Sigmoid colon (tissue), 7 donors: ENCODE results near the gene PRRT3. TPM values are rescaled to one million over a fixed set of nuclear protein-coding genes. Genes with fewer than 3 reads are reported as not detected.

Experiments
- DNase-seq: peaks from one replicate; pipeline ENCODE4 v3.0.0-alpha.2; 2019
- H3K27ac ChIP-seq, 4 donors: fragments of 200-600 bp; sonication (generic); one replicate each; pipeline ENCODE4 v1.5.1; 2016 to 2019; ENCODE audit warnings: mild to moderate bottlenecking in 1 of 4
- H3K27me3 ChIP-seq, 3 donors: fragments of 200-600 bp; sonication (generic); one replicate each; pipeline ENCODE4 v1.5.1; 2019; ENCODE audit warnings: mild to moderate bottlenecking in 1 of 3
- H3K36me3 ChIP-seq, 4 donors: fragments of 200-600 bp; sonication (generic); one replicate each; pipeline ENCODE4 v1.5.1; 2016 to 2019
- H3K4me1 ChIP-seq, 4 donors: fragments of 200-600 bp; sonication (generic); one replicate each; pipeline ENCODE4 v1.5.1; 2017 to 2019
- H3K4me3 ChIP-seq, 4 donors: fragments of 200-600 bp; sonication (generic); one replicate each; pipeline ENCODE4 v1.5.1; 2017 to 2019; ENCODE audit warnings: mild to moderate bottlenecking in 2 of 4, moderate library complexity in 1 of 4
- H3K9me3 ChIP-seq, 4 donors: fragments of 200-600 bp in 3 of 4; sonication (generic) in 3 of 4; one replicate each; pipeline versions ENCODE4 v1.5.1 to v1.6.1; 2013 to 2019
- CTCF ChIP-seq, 4 experiments: fragments of 450-650 bp in 3 of 4; fragments of 200-600 bp in 1 of 4; IDR thresholded peaks; one replicate each; pipeline ENCODE4 v1.5.1; 2016 to 2019; ENCODE audit warnings: antibody characterized with exemption in 4 of 4, mild to moderate bottlenecking in 3 of 4, moderate library complexity in 2 of 4
- EP300 ChIP-seq, 4 donors: sonication (generic); formaldehyde crosslinking; IDR thresholded peaks; one replicate each; pipeline ENCODE4 v1.6.1; 2017; ENCODE audit warnings: antibody characterized with exemption in 4 of 4
- POLR2A ChIP-seq, 2 donors: fragments of 450-650 bp; IDR thresholded peaks; one replicate each; pipeline ENCODE4 v1.6.1; 2016; ENCODE audit warnings: antibody characterized with exemption in 2 of 2, mild to moderate bottlenecking in 2 of 2, moderate library complexity in 2 of 2
- POLR2AphosphoS5 ChIP-seq, 4 donors: sonication (generic); formaldehyde crosslinking; IDR thresholded peaks; one replicate each; pipeline ENCODE4 v1.6.1; 2017; ENCODE audit warnings: antibody characterized with exemption in 4 of 4
- WGBS, 2 donors: extraction: QIAGEN DNeasy Blood & Tissue Kit; methylation state at CpG; one replicate each; pipeline ENCODE4 v1.1.7; 2013; 5-methylcytosine and 5-hydroxymethylcytosine counted together
- intact Hi-C: fragments of 100-400 bp; cut with DNase I; formaldehyde crosslinking; loops from one replicate; pipeline ENCODE4 v1.15.1; 2023
- polyA plus RNA-seq, 3 donors: library from polyadenylated mRNA; stranded (reverse); fragments of 200-250 nt; gene quantifications; one replicate each; pipeline ENCODE4 v1.2.3, GENCODE V29; 2013
- total RNA-seq, 4 donors: library from RNA; depleted of rRNA; stranded (reverse); fragments of >200 nt; gene quantifications; one replicate each; pipeline ENCODE4 v1.1.0, GENCODE V29; 2016
- donor health status: healthy with polysubstance abuse.
- donor health status: Bipolar disorder and iron deficiency.
- donor health status: healthy.

The PRRT3 gene
- total and polyA plus RNA-seq, 7 donors: 0.46 to 2.6 (median 1.5) TPM

- no peaks in the 10 kb centered on the region for H3K9me3 ChIP-seq
- H3K27me3 ChIP-seq: no peaks in the 10 kb centered on the region
- 3 to 7% methylated on average over 13 of the region's 13 CpGs for WGBS, 2 donors
- H3K4me1 ChIP-seq: peaks cover 0 to 40% (median 35%) of the 10 kb centered on the region in 4 donors
- TF ChIP-seq EP300 (IDR thresholded peaks at IDR 0.05) (no peak), CTCF (IDR thresholded peaks at IDR 0.05) (no peak), POLR2A (IDR thresholded peaks at IDR 0.05) (no peak), POLR2AphosphoS5 (IDR thresholded peaks at IDR 0.05) (no peak)
- peak overlapping the region; percentile 57 to 80 (median 62) for H3K4me3 ChIP-seq
- intact Hi-C loops: loop anchor here (2.0 to 5.0 kb wide), 4 partner anchors 16 to 210 kb away; partner anchors contain the start of genes BRK1, FANCD2, IL17RC and VHL
- peak overlapping the region; percentile 94 to 99 (median 96) for H3K27ac ChIP-seq
- no peak for DNase-seq
- H3K36me3 ChIP-seq: peaks cover 12 to 43% (median 23%) of the 10 kb centered on the region in 4 donors
These were observed 19.7 kb downstream of the PRRT3 start for GRCh38 chr3:9932535-9932842.

GRCh38 chr3:9930804-9931418, 21.3 kb downstream of the PRRT3 start:
- intact Hi-C loops: loop anchor here (5.0 kb wide), 3 partner anchors 96 to 211 kb away; partner anchors contain the start of genes BRK1, FANCD2 and VHL
- H3K36me3 ChIP-seq: peaks cover 12 to 43% (median 21%) of the 10 kb centered on the region in 4 donors
- 91 to 97% methylated on average over 4 of the region's 4 CpGs for WGBS, 2 donors
- H3K9me3 ChIP-seq: no peaks in the 10 kb centered on the region
- no peaks in the 10 kb centered on the region for H3K27me3 ChIP-seq
- no peak for DNase-seq
- peaks cover 0 to 37% (median 33%) of the 10 kb centered on the region in 4 donors for H3K4me1 ChIP-seq
- no peak overlapping the region for H3K27ac ChIP-seq
- H3K4me3 ChIP-seq: no peak overlapping the region
- TF ChIP-seq POLR2A (IDR thresholded peaks at IDR 0.05) (no peak), POLR2AphosphoS5 (IDR thresholded peaks at IDR 0.05) (no peak), EP300 (IDR thresholded peaks at IDR 0.05) (no peak), CTCF (IDR thresholded peaks at IDR 0.05) (no peak)

- H3K4me1 ChIP-seq: peaks cover 0 to 15% (median 13%) of the 10 kb centered on the region in 4 donors
- H3K27me3 ChIP-seq: no peaks in the 10 kb centered on the region
- H3K9me3 ChIP-seq: no peaks in the 10 kb centered on the region
- no peak overlapping the region for H3K4me3 ChIP-seq
- WGBS, 2 donors: 96 to 97% methylated on average over 23 of the region's 23 CpGs
- H3K36me3 ChIP-seq: peaks cover 20 to 70% (median 28%) of the 10 kb centered on the region in 4 donors
- TF ChIP-seq CTCF (IDR thresholded peaks at IDR 0.05): no peak
- intact Hi-C loops: no loop called here
- no peak overlapping the region for H3K27ac ChIP-seq
- no peak for DNase-seq
These were observed 24.1 kb downstream of the PRRT3 start for GRCh38 chr3:9928158-9928557.

GRCh38 chr3:9918261-9919038, 33.8 kb downstream of the PRRT3 start:
- H3K27ac ChIP-seq: peak overlapping the region in 3 of 4 donors; percentile 96 to 98 (median 97)
- peaks cover 0 to 32% (median 5%) of the 10 kb centered on the region in 4 donors for H3K36me3 ChIP-seq
- 95 to 96% methylated on average over 8 of the region's 8 CpGs for WGBS, 2 donors
- no peak for TF ChIP-seq POLR2AphosphoS5 (IDR thresholded peaks at IDR 0.05)
- no peak for TF ChIP-seq POLR2A (IDR thresholded peaks at IDR 0.05)
- no peak for TF ChIP-seq CTCF (IDR thresholded peaks at IDR 0.05)
- no peak for TF ChIP-seq EP300 (IDR thresholded peaks at IDR 0.05)
- DNase-seq: no peak
- H3K4me3 ChIP-seq: no peak overlapping the region
- peaks cover 0 to 51% (median 44%) of the 10 kb centered on the region in 4 donors for H3K4me1 ChIP-seq
- intact Hi-C loops: no loop called here
- H3K9me3 ChIP-seq: no peaks in the 10 kb centered on the region
- no peaks in the 10 kb centered on the region for H3K27me3 ChIP-seq
